KG1 (cell line): ENCODE data around the gene HAGHL.
A peak's percentile ranks its signal among the peaks of the same experiment; 100 is the strongest.
"Not testable (repeated sequence)": the region's sequence is repeated elsewhere in the genome, so short reads cannot be mapped to it uniquely, and the experiment has no call there.

Source experiments
- DNase-seq: peaks from one replicate; lab custom pipeline; 2025; lab: John Stamatoyannopoulos, UW

The HAGHL gene

GRCh38 chr16:734981-735881, 8.3 kb downstream of the HAGHL start:
- no peak for DNase-seq

- no peak for DNase-seq
Observed at GRCh38 chr16:735982-736453, 9.1 kb downstream of the HAGHL start.

GRCh38 chr16:736936-737481, 10.1 kb downstream of the HAGHL start:
- DNase-seq = no peak

GRCh38 chr16:739560-740458, 12.9 kb downstream of the HAGHL start:
- no peak for DNase-seq

- DNase-seq = no peak
Observed at GRCh38 chr16:740459-740763, 13.5 kb downstream of the HAGHL start.

- DNase-seq = peak; percentile 78
Observed at GRCh38 chr16:740764-741505, 14.0 kb downstream of the HAGHL start, which contains the start of gene CIAO3. TSS of gene CIAO3 (minus strand) at chr16:740997. CDS start at chr16:740985, 12 bp downstream.

- no peak for DNase-seq
Observed at GRCh38 chr16:741986-742629, 15.2 kb downstream of the HAGHL start.

GRCh38 chr16:742894-743293, 16.0 kb downstream of the HAGHL start:
- not testable (repeated sequence) for DNase-seq

- DNase-seq = no peak
Observed at GRCh38 chr16:743794-744500, 17.0 kb downstream of the HAGHL start.

GRCh38 chr16:745739-746138, 18.8 kb downstream of the HAGHL start:
- no peak for DNase-seq

- DNase-seq = no peak
Observed at GRCh38 chr16:746637-747036, 19.7 kb downstream of the HAGHL start.

GRCh38 chr16:747978-748746, 21.3 kb downstream of the HAGHL start:
- DNase-seq = no peak

GRCh38 chr16:749010-749409, 22.1 kb downstream of the HAGHL start:
- no peak for DNase-seq

GRCh38 chr16:750485-750884, 23.6 kb downstream of the HAGHL start:
- DNase-seq = no peak

- no peak for DNase-seq
Observed at GRCh38 chr16:751152-752006, 24.5 kb downstream of the HAGHL start.

- no peak for DNase-seq
Observed at GRCh38 chr16:752007-752312, 25.1 kb downstream of the HAGHL start.

- not testable (repeated sequence) for DNase-seq
Observed at GRCh38 chr16:754121-754607, 27.3 kb downstream of the HAGHL start.

GRCh38 chr16:754656-755055, 27.8 kb downstream of the HAGHL start:
- no peak for DNase-seq

- DNase-seq = no peak
Observed at GRCh38 chr16:756428-756827, 29.5 kb downstream of the HAGHL start.
